H9 (cell line): ENCODE measurements around the gene LRRC28. TPM values are rescaled to one million over a fixed set of nuclear protein-coding genes. Genes with fewer than 3 reads are reported as not detected.

ENCODE experiments used
- DNase-seq: peaks from one replicate; pipeline ENCODE4 v3.0.0-alpha.2; 2017
- H2AFZ ChIP-seq: one replicate; pipeline ENCODE4 v1.6.1; 2013; ENCODE audit warnings: mild to moderate bottlenecking, low read length, control low read depth, moderate library complexity
- H2AK5ac ChIP-seq: 2 replicates; pipeline ENCODE4 v1.6.1; 2013; ENCODE audit warnings: low read length, control low read depth, mixed read lengths; ENCODE audit not compliant: insufficient read length
- H2BK120ac ChIP-seq: one replicate; pipeline ENCODE4 v1.6.1; 2013; ENCODE audit warnings: low read depth, mild to moderate bottlenecking, low read length, control low read depth, inconsistent platforms; ENCODE audit not compliant: poor library complexity, severe bottlenecking
- H2BK12ac ChIP-seq: 2 replicates; pipeline ENCODE4 v1.6.1; 2013; ENCODE audit warnings: low read length, control low read depth, mixed read lengths, low read depth; ENCODE audit not compliant: insufficient read length
- H2BK15ac ChIP-seq: 2 replicates; pipeline ENCODE4 v1.6.1; 2013; ENCODE audit warnings: low read depth, low read length, control low read depth
- H2BK20ac ChIP-seq: one replicate; pipeline ENCODE4 v1.6.1; 2013; ENCODE audit warnings: low read depth, mild to moderate bottlenecking, low read length, control low read depth, inconsistent platforms; ENCODE audit not compliant: poor library complexity, severe bottlenecking
- H2BK5ac ChIP-seq: 2 replicates; pipeline ENCODE4 v1.6.1; 2013; ENCODE audit warnings: low read length, control low read depth, mixed read lengths; ENCODE audit not compliant: insufficient read length
- H3K14ac ChIP-seq: 2 replicates; pipeline ENCODE4 v1.6.1; 2013; ENCODE audit warnings: low read length, control low read depth; ENCODE audit not compliant: insufficient read depth
- H3K18ac ChIP-seq: 2 replicates; pipeline ENCODE4 v1.6.1; 2013; ENCODE audit warnings: low read depth, mild to moderate bottlenecking, mixed read lengths, low read length, control low read depth; ENCODE audit not compliant: insufficient read length
- H3K23ac ChIP-seq: 2 replicates; pipeline ENCODE4 v1.6.1; 2013; ENCODE audit warnings: low read length, control low read depth, mixed read lengths, low read depth; ENCODE audit not compliant: insufficient read length
- H3K23me2 ChIP-seq: 2 replicates; pipeline ENCODE4 v1.6.1; 2013; ENCODE audit warnings: low read depth, mild to moderate bottlenecking, mixed read lengths, low read length, control low read depth; ENCODE audit not compliant: insufficient read length, poor library complexity, severe bottlenecking
- H3K27ac ChIP-seq: 2 replicates; pipeline ENCODE4 v1.5.1; 2013; ENCODE audit warnings: low read length, control low read depth, mixed read lengths, low read depth; ENCODE audit not compliant: insufficient read length
- H3K27me3 ChIP-seq: 2 replicates; pipeline ENCODE4 v1.6.1; 2013; ENCODE audit warnings: low read length, control low read depth, inconsistent platforms; ENCODE audit not compliant: insufficient read depth
- H3K4ac ChIP-seq: 2 replicates; pipeline ENCODE4 v1.6.1; 2013; ENCODE audit warnings: low read depth, mild to moderate bottlenecking, control low read depth, inconsistent platforms, low read length, moderate library complexity
- H3K4me1 ChIP-seq: 2 replicates; pipeline ENCODE4 v1.6.1; 2013; ENCODE audit warnings: low read length, control low read depth, inconsistent platforms; ENCODE audit not compliant: insufficient read depth
- H3K4me2 ChIP-seq: 2 replicates; pipeline ENCODE4 v1.6.1; 2013; ENCODE audit warnings: low read length, control low read depth, mixed read lengths; ENCODE audit not compliant: insufficient read length, insufficient read depth
- H3K56ac ChIP-seq: 2 replicates; pipeline ENCODE4 v1.6.1; 2013; ENCODE audit warnings: low read depth, mild to moderate bottlenecking, mixed read lengths, low read length, control low read depth; ENCODE audit not compliant: insufficient read length
- H3K79me1 ChIP-seq: 2 replicates; pipeline ENCODE4 v1.6.1; 2013; ENCODE audit warnings: low read depth, mild to moderate bottlenecking, moderate library complexity, low read length, control low read depth, inconsistent platforms; ENCODE audit not compliant: insufficient read depth, poor library complexity, severe bottlenecking
- H3K79me2 ChIP-seq: 2 replicates; pipeline ENCODE4 v1.6.1; 2013; ENCODE audit warnings: low read length, control low read depth, inconsistent platforms; ENCODE audit not compliant: insufficient read depth
- H3K9ac ChIP-seq: 2 replicates; pipeline ENCODE4 v1.6.1; 2013; ENCODE audit warnings: low read length, control low read depth, mixed read lengths; ENCODE audit not compliant: insufficient read length; ENCODE audit errors: extremely low read depth
- H3K9me3 ChIP-seq: one replicate; pipeline ENCODE4 v1.6.1; 2013; ENCODE audit warnings: low read depth, low read length, inconsistent platforms; ENCODE audit not compliant: control insufficient read depth
- H3T11ph ChIP-seq: one replicate; pipeline ENCODE4 v1.6.1; 2013; ENCODE audit warnings: mild to moderate bottlenecking, low read length, control low read depth, inconsistent platforms
- H4K20me1 ChIP-seq: one replicate; pipeline ENCODE4 v1.6.1; 2013; ENCODE audit not compliant: control insufficient read depth, insufficient read length, insufficient read depth
- H4K5ac ChIP-seq: 2 replicates; pipeline ENCODE4 v1.6.1; 2013; ENCODE audit warnings: low read depth, mild to moderate bottlenecking, mixed read lengths, low read length, control low read depth; ENCODE audit not compliant: insufficient read length
- H4K8ac ChIP-seq: replicated peaks from 2 replicates; pipeline ENCODE4 v1.6.1; 2013; ENCODE audit warnings: low read length, control low read depth, mixed read lengths, low read depth; ENCODE audit not compliant: insufficient read length
- H4K91ac ChIP-seq: 2 replicates; pipeline ENCODE4 v1.6.1; 2013; ENCODE audit warnings: low read depth, mild to moderate bottlenecking, moderate library complexity, mixed read lengths, low read length, control low read depth; ENCODE audit not compliant: insufficient read length
- H3K27ac Mint-ChIP-seq, 3 experiments: 2 replicates in 2 of 3; 3 replicates in 1 of 3; pipeline ENCODE4 v1.8.0; 2020 to 2021; ENCODE audit warnings: mixed read lengths in 3 of 3, mild to moderate bottlenecking in 1 of 3, moderate library complexity in 1 of 3
- H3K27me3 Mint-ChIP-seq: 2 replicates; pipeline ENCODE4 v1.8.0; 2021; ENCODE audit warnings: low read depth, mild to moderate bottlenecking, moderate library complexity, mixed read lengths
- H3K36me3 Mint-ChIP-seq, 3 experiments: 2 replicates in 2 of 3; 3 replicates in 1 of 3; pipeline ENCODE4 v1.8.0; 2020 to 2021; ENCODE audit warnings: low read depth in 3 of 3, mixed read lengths in 3 of 3; ENCODE audit not compliant: insufficient read depth in 1 of 3
- H3K4me1 Mint-ChIP-seq, 2 experiments: 2 replicates each; pipeline ENCODE4 v1.8.0; 2020; ENCODE audit warnings: mixed read lengths in 2 of 2
- H3K4me3 Mint-ChIP-seq, 2 experiments: 2 replicates in 1 of 2; 3 replicates in 1 of 2; pipeline ENCODE4 v1.8.0; 2020 to 2021; ENCODE audit warnings: mild to moderate bottlenecking in 2 of 2, mixed read lengths in 2 of 2, moderate library complexity in 1 of 2
- H3K9me3 Mint-ChIP-seq, 2 experiments: 2 replicates in 1 of 2; 3 replicates in 1 of 2; pipeline ENCODE4 v1.8.0; 2020; ENCODE audit warnings: mild to moderate bottlenecking in 2 of 2, mixed read lengths in 2 of 2, moderate library complexity in 1 of 2
- WGBS: extraction: QIAGEN DNeasy Blood & Tissue Kit; methylation state at CpG from one replicate; pipeline ENCODE4 v1.1.7; 2013; ENCODE audit warnings: missing lambda C conversion rate, low lambda C conversion rate, mixed read lengths; ENCODE audit not compliant: insufficient read length; ENCODE audit errors: extremely low coverage; 5-methylcytosine and 5-hydroxymethylcytosine counted together
- total RNA-seq: library from RNA; stranded (reverse); gene quantifications from 2 replicates; pipeline ENCODE4 v1.2.1, GENCODE V29; 2021
- TF ChIP-seq, protein P1 (sequence below): fragments of 200-600 bp; sonication (generic); conservative IDR thresholded peaks from 3 replicates; pipeline ENCODE4 v1.8.0; 2021; ENCODE audit warnings: antibody characterized with exemption, mild to moderate bottlenecking

The LRRC28 gene
- total RNA-seq, 1 experiment from 2014 or later: 17.6 TPM

DNA sequence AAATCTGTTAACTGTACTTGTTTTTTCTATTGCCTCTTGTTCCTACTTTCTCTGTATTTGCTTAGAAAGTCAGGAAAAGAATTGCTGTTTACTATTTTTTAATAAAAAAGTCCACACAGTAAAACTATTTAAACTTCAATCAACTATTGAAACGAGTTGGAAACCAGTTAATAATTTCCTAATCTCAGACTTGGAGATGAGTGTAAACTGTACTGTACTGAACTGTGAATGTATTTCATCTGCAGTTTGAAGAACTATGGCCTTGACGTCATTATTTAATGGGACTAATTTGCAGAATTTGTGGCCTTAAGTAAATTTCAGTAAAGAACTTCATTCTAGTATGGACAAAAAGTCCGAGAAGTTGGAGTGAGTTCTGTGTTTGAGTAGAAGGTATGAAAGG is 89.1 kb downstream of the LRRC28 start:
- H2BK12ac ChIP-seq: no peak overlapping the region
- H3K4me3 Mint-ChIP-seq: no peak overlapping the region
- no CpG with 5 or more reads among the region's 3 CpGs for WGBS
- H3K23ac ChIP-seq: no peak overlapping the region
- no peak overlapping the region for H3K18ac ChIP-seq
- DNase-seq: no peak
- no peaks in the 10 kb centered on the region for H3K9me3 ChIP-seq
- H3K36me3 Mint-ChIP-seq: no peaks in the 10 kb centered on the region
- no peak overlapping the region for H2BK120ac ChIP-seq
- no peak overlapping the region for H3K4me2 ChIP-seq
- H3K56ac ChIP-seq: no peak overlapping the region
- no peak overlapping the region for H4K5ac ChIP-seq
- no peak overlapping the region for H3K9ac ChIP-seq
- no peak overlapping the region for H3K4ac ChIP-seq
- H3T11ph ChIP-seq: no peak overlapping the region
- TF ChIP-seq, protein P1, sequence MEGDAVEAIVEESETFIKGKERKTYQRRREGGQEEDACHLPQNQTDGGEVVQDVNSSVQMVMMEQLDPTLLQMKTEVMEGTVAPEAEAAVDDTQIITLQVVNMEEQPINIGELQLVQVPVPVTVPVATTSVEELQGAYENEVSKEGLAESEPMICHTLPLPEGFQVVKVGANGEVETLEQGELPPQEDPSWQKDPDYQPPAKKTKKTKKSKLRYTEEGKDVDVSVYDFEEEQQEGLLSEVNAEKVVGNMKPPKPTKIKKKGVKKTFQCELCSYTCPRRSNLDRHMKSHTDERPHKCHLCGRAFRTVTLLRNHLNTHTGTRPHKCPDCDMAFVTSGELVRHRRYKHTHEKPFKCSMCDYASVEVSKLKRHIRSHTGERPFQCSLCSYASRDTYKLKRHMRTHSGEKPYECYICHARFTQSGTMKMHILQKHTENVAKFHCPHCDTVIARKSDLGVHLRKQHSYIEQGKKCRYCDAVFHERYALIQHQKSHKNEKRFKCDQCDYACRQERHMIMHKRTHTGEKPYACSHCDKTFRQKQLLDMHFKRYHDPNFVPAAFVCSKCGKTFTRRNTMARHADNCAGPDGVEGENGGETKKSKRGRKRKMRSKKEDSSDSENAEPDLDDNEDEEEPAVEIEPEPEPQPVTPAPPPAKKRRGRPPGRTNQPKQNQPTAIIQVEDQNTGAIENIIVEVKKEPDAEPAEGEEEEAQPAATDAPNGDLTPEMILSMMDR: no peak
- H2BK5ac ChIP-seq: no peak overlapping the region
- H3K27me3 Mint-ChIP-seq: no peaks in the 10 kb centered on the region
- H4K8ac ChIP-seq: no peak overlapping the region
- no peaks in the 10 kb centered on the region for H3K27me3 ChIP-seq
- H3K9me3 Mint-ChIP-seq: no peaks in the 10 kb centered on the region
- no peaks in the 10 kb centered on the region for H3K4me1 Mint-ChIP-seq
- H2AK5ac ChIP-seq: no peak overlapping the region
- no peak overlapping the region for H2BK15ac ChIP-seq
- no peaks in the 10 kb centered on the region for H3K23me2 ChIP-seq
- no peaks in the 10 kb centered on the region for H3K79me1 ChIP-seq
- no peak overlapping the region for H2BK20ac ChIP-seq
- H3K27ac Mint-ChIP-seq: no peak overlapping the region
- no peak overlapping the region for H3K14ac ChIP-seq
- no peaks in the 10 kb centered on the region for H3K4me1 ChIP-seq
- H3K79me2 ChIP-seq: no peaks in the 10 kb centered on the region
- H3K27ac ChIP-seq: no peak overlapping the region
- H4K91ac ChIP-seq: no peak overlapping the region
- no peak overlapping the region for H2AFZ ChIP-seq
- H4K20me1 ChIP-seq: no peaks in the 10 kb centered on the region
